ENCODE data around the gene CTTN. TPM values are rescaled to one million over a fixed set of nuclear protein-coding genes. Genes with fewer than 3 reads are reported as not detected.

The CTTN gene
- total RNA-seq, 1 donor from 2014 or later = 313 TPM

DNA sequence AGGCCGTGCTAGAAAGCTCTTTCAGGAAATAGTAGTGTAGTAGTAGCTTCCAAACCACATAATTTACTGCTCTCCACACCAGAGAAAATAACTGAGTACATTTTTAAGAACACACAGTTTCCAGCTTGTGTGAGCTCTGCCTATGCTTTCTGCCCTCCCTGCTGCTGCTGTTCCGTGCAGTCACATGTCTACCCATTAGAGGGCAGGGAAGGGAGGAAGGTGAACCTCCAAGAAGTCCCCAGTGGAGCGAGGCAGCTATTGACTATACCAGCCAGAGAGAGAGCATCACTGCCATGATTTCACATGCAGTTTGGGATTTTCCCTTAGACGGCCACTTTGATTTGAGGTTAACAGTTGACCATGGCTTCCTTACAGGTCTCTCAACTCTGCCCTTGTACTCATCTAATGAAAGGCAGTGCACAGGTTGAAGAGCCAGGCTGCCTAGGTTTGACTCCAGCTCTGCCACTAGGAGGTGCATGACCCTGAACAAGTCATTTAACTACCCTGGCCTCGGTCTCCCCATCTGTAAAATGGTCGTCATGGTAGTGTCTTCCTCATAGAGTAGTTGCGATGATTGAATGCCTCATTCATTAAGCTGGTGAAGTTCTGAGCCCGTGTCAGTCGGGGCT, 19.7 kb upstream of the CTTN start:
- Mint-ChIP-seq H3K36me3 (ENCODE audit: unreplicated experiment) (peaks cover 29% of the 10 kb centered on the region), H3K27me3 (ENCODE audit: unreplicated experiment) (no peaks in the 10 kb centered on the region), H3K9me3 (ENCODE audit: unreplicated experiment) (no peaks in the 10 kb centered on the region), H3K27ac (ENCODE audit: unreplicated experiment) (no peak overlapping the region), H3K4me3 (ENCODE audit: unreplicated experiment) (no peak overlapping the region), H3K4me1 (ENCODE audit: unreplicated experiment) (peaks cover 9% of the 10 kb centered on the region)
- TF ChIP-seq, protein P1, sequence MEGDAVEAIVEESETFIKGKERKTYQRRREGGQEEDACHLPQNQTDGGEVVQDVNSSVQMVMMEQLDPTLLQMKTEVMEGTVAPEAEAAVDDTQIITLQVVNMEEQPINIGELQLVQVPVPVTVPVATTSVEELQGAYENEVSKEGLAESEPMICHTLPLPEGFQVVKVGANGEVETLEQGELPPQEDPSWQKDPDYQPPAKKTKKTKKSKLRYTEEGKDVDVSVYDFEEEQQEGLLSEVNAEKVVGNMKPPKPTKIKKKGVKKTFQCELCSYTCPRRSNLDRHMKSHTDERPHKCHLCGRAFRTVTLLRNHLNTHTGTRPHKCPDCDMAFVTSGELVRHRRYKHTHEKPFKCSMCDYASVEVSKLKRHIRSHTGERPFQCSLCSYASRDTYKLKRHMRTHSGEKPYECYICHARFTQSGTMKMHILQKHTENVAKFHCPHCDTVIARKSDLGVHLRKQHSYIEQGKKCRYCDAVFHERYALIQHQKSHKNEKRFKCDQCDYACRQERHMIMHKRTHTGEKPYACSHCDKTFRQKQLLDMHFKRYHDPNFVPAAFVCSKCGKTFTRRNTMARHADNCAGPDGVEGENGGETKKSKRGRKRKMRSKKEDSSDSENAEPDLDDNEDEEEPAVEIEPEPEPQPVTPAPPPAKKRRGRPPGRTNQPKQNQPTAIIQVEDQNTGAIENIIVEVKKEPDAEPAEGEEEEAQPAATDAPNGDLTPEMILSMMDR (IDR thresholded peaks at IDR 0.05) = no peak
- DNase-seq (ENCODE audit: extremely low spot score, unreplicated experiment) = no peak

DNA sequence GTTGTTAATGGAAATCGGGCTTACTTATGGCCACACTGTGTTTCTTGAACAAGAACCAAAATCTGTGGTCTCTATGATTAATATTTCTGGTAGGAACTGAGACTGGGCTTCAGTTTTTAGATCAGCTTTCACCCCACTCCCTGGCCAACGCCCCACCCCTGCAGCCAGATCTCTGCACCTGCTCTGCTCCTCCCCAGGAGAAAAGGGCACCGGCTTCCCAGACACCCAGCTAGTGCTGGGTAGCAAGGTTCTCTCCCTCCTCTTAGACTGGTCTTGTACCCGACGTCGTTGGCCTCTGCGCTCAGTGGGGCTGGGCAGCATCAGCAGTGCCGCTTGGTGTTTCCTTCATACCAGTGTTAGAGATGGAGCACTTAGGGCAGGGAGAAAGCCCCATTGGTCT, 17.0 kb upstream of the CTTN start:
- Mint-ChIP-seq H3K27ac (ENCODE audit: unreplicated experiment) (peak overlapping the region; percentile 68), H3K9me3 (ENCODE audit: unreplicated experiment) (no peaks in the 10 kb centered on the region), H3K27me3 (ENCODE audit: unreplicated experiment) (no peaks in the 10 kb centered on the region), H3K36me3 (ENCODE audit: unreplicated experiment) (peaks cover 33% of the 10 kb centered on the region), H3K4me3 (ENCODE audit: unreplicated experiment) (no peak overlapping the region), H3K4me1 (ENCODE audit: unreplicated experiment) (peaks cover 9% of the 10 kb centered on the region)
- DNase-seq (ENCODE audit: extremely low spot score, unreplicated experiment) = no peak
- TF ChIP-seq, protein P1 (IDR thresholded peaks at IDR 0.05) = no peak

DNA sequence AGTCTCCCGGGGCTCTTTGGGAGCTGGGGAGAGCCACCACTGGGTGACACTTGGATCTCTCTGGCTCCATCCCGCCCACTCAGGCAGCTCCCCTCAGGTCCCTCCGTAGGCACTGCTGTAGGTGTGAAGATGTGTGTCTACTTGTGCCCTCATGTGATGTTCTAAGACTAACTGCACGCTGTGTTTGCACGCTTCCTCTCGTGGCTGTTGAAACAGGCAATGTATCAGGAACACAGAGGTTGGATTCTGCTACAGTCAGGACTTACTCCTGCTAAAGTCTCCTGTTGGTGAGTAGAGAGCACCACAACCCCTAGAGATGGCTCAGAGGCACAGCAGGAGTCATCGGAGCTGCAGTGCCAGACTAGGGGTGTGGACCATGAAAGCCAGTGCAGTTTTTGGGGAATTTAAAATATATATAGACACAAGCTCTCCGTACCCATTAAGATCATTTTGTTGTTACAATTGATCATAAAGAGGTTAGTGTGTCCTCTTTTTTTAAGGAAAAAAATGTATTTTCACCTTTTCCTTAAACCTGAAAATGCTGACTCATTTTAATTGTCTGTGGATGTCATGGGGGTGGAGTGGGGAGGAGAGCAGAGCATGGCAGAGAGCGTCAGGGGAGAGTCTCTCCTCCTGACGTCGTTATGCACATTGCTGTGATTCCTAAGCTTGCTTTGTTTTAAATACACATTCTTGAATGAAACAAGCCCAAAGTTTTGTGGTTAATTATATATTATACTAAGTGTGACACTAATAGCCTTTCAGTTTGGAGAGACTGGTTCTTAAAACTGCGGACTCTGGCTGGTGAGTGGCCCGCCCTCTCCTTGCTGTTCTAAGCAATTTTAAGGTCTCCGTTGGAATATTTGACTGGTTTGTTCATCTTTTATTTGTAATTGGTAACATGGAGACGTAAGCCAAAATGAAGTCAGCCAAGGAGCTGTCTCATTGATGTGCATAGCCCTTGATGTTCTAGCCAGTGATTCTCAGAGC, 16.2 kb upstream of the CTTN start:
- Mint-ChIP-seq H3K36me3 (ENCODE audit: unreplicated experiment) (peaks cover 28% of the 10 kb centered on the region), H3K4me1 (ENCODE audit: unreplicated experiment) (peaks cover 9% of the 10 kb centered on the region), H3K9me3 (ENCODE audit: unreplicated experiment) (no peaks in the 10 kb centered on the region), H3K27ac (ENCODE audit: unreplicated experiment) (peak overlapping the region; percentile 68), H3K4me3 (ENCODE audit: unreplicated experiment) (no peak overlapping the region), H3K27me3 (ENCODE audit: unreplicated experiment) (no peaks in the 10 kb centered on the region)
- TF ChIP-seq, protein P1 (IDR thresholded peaks at IDR 0.05) = no peak
- DNase-seq (ENCODE audit: extremely low spot score, unreplicated experiment) = no peak

DNA sequence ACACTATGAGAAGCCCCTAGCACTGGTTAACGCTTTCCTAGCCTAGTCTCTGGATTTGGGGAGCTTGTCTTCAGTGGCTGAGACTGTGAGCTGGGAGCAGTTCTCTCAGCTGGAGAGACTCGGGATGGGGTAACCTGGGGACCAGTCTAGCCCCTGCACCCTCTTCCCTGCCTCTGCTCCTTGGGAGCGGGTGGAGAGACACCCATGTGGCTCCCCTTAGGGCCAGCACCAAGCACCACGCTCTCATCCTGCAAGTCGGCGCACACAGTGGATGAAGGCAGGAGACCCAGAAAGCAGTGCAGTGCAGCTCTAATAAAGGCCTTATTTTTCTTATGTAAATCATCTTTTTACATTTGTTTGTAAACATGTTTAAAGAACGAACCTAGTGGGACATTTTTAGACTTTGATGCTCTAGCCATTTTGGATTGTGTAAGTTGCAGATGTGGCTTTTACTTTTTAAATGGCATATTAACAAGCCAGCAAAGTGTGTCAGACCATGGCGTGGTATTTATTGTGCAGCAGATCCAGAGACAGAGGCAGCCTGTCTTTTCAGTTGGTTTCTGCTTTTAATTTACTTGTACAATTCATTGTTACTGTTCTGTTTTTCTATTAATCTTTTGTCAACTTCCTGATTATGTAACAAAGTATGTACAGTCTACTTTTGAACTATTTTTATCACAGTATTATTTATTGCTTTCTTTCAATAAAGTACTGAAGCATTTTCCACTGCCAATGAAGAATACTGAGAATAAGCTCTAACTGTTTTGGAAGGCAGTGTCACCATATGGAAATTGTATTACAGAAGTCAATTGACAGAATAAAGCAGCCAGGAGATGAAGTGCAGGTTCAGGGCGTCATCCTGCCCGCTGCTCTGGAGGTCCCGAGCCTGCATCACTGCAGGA, 14.4 kb upstream of the CTTN start:
- H3K9me3 Mint-ChIP-seq (ENCODE audit: unreplicated experiment) = no peaks in the 10 kb centered on the region
- DNase-seq (ENCODE audit: extremely low spot score, unreplicated experiment) = no peak
- TF ChIP-seq, protein P1 (IDR thresholded peaks at IDR 0.05) = no peak
- H3K4me1 Mint-ChIP-seq (ENCODE audit: unreplicated experiment) = peaks cover 9% of the 10 kb centered on the region
- H3K36me3 Mint-ChIP-seq (ENCODE audit: unreplicated experiment) = peaks cover 19% of the 10 kb centered on the region
- H3K27ac Mint-ChIP-seq (ENCODE audit: unreplicated experiment) = no peak overlapping the region
- H3K4me3 Mint-ChIP-seq (ENCODE audit: unreplicated experiment) = no peak overlapping the region
- no peaks in the 10 kb centered on the region for H3K27me3 Mint-ChIP-seq (ENCODE audit: unreplicated experiment)
